IPS-18a (cell line): Measurements from ENCODE around the gene HOXB7.

Experiments used
- H3K27ac ChIP-seq: one replicate; pipeline ENCODE4 v1.5.1; 2013; ENCODE audit warnings: low read length
- H3K27me3 ChIP-seq: one replicate; pipeline ENCODE4 v1.6.1; 2013; ENCODE audit warnings: mild to moderate bottlenecking, low read length; ENCODE audit not compliant: control insufficient read depth, insufficient read depth
- H3K36me3 ChIP-seq: one replicate; pipeline ENCODE4 v1.6.1; 2013; ENCODE audit warnings: low read depth, low read length; ENCODE audit not compliant: control insufficient read depth
- H3K4me1 ChIP-seq: one replicate; pipeline ENCODE4 v1.6.1; 2013; ENCODE audit warnings: low read depth, low read length; ENCODE audit not compliant: control insufficient read depth
- H3K4me3 ChIP-seq: one replicate; pipeline ENCODE4 v1.5.1; 2013; ENCODE audit warnings: low read length
- H3K9ac ChIP-seq: one replicate; pipeline ENCODE4 v1.6.1; 2013; ENCODE audit warnings: mild to moderate bottlenecking, low read length, moderate library complexity
- H3K9me3 ChIP-seq: one replicate; pipeline ENCODE4 v1.6.1; 2013; ENCODE audit warnings: low read depth, low read length; ENCODE audit not compliant: control insufficient read depth

The HOXB7 gene

DNA sequence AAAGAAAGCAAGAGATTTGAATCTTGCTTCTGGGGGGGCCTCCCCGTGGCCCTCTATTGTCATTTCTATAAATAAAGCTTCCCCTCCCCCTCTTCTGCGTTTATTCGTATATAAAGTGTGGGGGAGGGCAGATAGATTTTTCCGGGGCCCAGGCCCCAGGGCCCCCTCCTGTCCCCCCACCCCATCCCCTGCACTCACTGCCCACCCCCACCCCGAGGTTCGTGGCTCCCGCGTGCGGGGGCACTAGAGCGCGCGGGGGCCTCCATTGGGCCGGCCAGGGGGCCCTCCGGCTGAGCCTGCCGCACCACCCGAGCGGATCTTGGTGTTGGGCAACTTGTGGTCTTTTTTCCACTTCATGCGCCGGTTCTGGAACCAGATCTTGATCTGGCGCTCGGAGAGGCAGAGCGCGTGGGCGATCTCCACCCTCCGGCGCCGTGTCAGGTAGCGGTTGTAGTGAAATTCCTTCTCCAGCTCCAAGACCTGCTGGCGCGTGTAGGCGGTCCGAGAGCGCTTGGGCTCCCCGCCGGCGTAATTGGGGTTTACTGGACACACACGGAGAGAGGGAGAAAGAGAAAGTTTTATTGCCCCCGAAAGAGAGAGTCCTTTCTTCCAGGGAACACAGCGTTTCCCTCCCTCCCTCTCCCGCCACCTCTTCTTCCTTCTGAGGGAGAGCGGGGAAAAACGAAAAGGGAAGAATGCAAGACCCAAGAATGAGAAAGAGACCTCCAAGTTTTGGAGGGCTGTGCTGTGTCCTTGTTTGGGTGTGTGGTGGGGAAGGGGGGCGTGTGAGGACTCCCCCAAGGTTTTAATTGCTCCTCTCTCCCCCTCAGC lies 34.1 kb downstream of the HOXB7 start:
- no peak overlapping the region for H3K9ac ChIP-seq
- no peak overlapping the region for H3K4me3 ChIP-seq
- H3K4me1 ChIP-seq, result no peaks in the 10 kb centered on the region

DNA sequence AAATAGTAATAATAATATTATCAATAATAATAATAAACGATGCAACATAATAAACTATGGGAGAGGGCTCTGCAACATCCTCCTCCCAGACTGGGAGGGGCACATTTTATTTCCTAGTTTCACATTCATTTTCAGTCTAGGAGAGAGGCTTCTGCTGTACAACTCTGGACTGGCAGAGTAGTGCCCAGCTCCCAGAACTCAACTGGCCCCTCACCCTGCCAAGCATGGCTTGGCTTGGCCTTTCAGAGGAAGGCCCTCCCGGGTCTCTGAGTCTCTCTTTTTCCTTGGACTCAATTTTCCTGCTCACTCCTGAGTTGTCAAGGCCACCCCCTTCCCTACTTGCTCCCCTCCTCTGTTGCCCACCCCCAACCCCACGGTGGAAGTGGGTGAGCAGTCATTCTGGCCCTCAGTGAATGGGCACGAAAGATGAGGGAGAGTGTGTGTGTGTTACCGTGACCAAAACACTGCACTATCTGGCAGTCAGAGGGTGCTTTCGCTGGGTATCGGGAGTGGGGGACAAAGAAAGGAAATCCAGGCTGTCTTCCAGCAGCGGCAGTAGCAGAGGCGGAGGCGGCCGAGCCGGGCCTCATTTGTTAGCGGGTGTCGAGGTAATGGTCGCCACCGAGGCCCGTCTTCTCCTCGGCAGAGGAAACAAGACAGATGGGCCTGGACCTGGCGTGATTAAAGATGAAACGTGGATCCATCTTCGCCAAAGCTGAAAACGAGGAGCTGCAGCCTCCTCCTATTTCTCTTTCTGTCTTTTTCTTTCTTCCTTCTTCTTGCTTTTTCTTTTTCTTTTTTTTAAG lies 34.9 kb downstream of the HOXB7 start:
- Histone ChIP-seq H3K9ac (no peak overlapping the region), H3K27me3 (peaks cover 100% of the 10 kb centered on the region)

More for the DNA sequence above, 34.1 kb downstream of the HOXB7 start:
- Histone ChIP-seq H3K27ac (no peak overlapping the region), H3K36me3 (no peaks in the 10 kb centered on the region), H3K9me3 (no peaks in the 10 kb centered on the region), H3K27me3 (peaks cover 100% of the 10 kb centered on the region)

DNA sequence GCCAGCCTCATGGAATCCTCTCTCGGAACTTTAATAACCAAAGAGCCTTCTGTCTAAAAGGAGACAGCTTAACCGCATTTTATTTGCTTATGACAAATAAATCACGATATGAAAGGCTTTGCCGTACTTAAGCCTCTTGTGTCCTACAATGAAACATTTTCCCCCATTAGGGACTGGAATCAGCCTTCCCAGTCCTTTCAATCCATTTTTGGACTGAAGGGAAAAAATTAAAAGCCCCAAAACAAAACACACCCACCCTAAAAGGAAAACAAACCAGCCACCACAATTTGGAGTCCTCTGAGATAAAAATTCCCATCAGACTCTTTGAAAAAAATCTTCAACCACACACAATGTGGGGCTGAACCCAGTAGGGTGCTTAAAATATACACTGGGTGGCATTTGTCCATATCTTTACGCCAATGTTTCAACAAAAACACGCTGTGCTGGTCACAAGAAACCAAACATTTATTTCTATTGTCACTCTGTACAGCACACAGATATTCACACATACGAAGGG lies 35.7 kb downstream of the HOXB7 start:
- no peak overlapping the region for H3K4me3 ChIP-seq
- no peak overlapping the region for H3K9ac ChIP-seq
- no peaks in the 10 kb centered on the region for H3K9me3 ChIP-seq
- peaks cover 100% of the 10 kb centered on the region for H3K27me3 ChIP-seq
- no peaks in the 10 kb centered on the region for H3K36me3 ChIP-seq
- H3K4me1 ChIP-seq, result no peaks in the 10 kb centered on the region
- no peak overlapping the region for H3K27ac ChIP-seq

More for the DNA sequence above, 34.9 kb downstream of the HOXB7 start:
- H3K4me3 ChIP-seq, result no peak overlapping the region
- H3K27ac ChIP-seq, result no peak overlapping the region
- H3K9me3 ChIP-seq, result no peaks in the 10 kb centered on the region
- no peaks in the 10 kb centered on the region for H3K4me1 ChIP-seq
- H3K36me3 ChIP-seq, result no peaks in the 10 kb centered on the region

DNA sequence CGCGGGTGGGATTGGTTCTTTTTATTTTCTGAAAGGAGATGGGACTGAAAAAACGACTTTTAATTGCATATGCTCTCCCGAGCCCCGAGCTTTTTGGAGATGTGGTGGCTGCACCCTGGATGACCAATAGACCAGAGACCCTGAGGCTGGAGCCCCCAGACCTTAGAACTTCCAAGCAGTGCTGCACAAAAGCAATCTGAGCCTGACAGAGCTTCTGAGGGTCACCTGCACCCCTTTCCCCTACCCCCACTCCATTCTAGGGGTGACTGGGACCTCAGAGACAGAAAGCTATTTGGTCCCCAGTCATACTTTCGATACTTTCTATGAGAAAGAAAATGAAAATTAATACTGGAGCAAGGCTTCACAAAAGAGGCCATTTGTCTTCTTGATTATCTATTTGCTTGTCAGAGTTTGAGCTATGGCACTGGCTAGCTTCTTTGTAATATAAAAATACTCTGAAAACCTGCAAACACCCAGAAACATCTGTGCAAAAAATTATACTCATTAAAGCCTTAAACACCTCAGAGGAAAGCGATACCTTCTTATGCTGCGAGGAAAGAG lies 36.2 kb downstream of the HOXB7 start:
- Histone ChIP-seq H3K9me3 (no peaks in the 10 kb centered on the region), H3K36me3 (no peaks in the 10 kb centered on the region), H3K4me3 (no peak overlapping the region), H3K27ac (no peak overlapping the region), H3K4me1 (no peaks in the 10 kb centered on the region), H3K9ac (no peak overlapping the region), H3K27me3 (peaks cover 100% of the 10 kb centered on the region)

DNA sequence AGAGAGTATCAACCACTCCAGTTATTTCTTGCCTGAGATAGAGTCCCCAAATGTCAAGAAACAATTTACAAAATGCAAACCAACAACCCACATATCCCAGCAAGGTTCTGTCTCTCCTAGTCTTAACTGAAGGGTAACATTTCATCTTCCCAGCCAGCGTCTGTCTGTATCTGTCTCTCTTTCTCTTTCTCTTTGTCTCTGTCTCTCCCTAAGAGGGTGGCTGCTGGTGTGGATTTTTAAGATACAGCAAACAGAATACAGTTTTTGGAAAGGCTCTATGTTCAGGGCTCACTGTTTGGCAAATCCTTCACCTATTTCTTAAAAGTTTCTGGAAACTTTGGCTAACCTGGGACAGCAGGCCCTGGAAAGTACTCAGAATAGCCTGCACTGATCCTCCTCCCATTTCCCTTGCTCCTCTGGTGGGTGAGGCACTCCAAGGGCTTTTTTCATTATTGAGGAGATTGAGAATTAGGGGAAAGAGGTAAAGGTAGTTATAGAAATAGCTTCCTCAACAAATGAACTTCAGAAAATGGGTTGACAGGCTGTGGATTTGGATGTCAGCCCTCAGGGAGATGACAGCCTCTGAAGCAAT lies 38.9 kb downstream of the HOXB7 start:
- Histone ChIP-seq H3K36me3 (no peaks in the 10 kb centered on the region), H3K4me3 (no peak overlapping the region), H3K4me1 (peaks cover 4% of the 10 kb centered on the region), H3K27ac (no peak overlapping the region), H3K9ac (no peak overlapping the region), H3K9me3 (no peaks in the 10 kb centered on the region), H3K27me3 (peaks cover 100% of the 10 kb centered on the region)

DNA sequence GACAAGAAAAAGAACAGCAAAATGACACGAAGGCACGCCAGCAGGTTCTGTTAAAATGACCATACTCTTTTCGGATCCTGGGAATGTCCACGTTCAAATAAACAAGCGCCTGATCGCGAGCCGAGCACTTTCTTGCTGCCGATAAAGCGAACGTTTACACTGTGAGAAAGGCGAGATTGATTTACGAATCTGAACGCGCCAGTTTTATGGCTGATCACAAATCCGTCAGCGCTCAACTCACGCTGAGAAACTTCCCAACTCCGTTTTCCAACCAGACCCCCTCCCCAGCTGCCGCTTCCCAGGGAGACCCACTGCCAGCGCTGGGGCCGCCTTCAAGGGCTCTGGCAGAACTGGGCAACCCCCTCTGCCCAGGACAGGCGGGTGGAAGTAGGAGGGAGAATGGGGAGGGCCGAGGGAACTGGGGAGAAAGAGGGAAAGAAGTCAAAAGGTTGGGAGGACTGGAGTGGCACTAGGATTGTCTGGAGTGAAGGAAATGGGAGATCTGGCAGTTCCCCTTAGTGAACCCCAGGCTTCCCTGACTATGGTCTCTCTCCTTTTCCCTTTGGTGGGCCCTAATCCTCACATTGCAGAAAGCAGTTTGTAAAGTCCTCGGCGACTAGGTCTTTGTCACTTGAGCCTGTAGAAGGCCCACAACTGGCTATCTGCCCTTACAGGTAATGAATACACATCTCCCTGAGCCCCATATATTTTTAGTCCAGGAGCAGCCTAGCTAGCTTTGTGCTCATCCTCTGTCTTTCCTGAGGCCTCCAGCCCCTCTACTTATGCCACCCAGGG lies 39.6 kb downstream of the HOXB7 start:
- H3K4me1 ChIP-seq, result peaks cover 4% of the 10 kb centered on the region
- H3K4me3 ChIP-seq, result no peak overlapping the region
- H3K9ac ChIP-seq, result no peak overlapping the region
- H3K27me3 ChIP-seq, result peaks cover 100% of the 10 kb centered on the region
- no peaks in the 10 kb centered on the region for H3K9me3 ChIP-seq
- H3K36me3 ChIP-seq, result no peaks in the 10 kb centered on the region
- no peak overlapping the region for H3K27ac ChIP-seq

DNA sequence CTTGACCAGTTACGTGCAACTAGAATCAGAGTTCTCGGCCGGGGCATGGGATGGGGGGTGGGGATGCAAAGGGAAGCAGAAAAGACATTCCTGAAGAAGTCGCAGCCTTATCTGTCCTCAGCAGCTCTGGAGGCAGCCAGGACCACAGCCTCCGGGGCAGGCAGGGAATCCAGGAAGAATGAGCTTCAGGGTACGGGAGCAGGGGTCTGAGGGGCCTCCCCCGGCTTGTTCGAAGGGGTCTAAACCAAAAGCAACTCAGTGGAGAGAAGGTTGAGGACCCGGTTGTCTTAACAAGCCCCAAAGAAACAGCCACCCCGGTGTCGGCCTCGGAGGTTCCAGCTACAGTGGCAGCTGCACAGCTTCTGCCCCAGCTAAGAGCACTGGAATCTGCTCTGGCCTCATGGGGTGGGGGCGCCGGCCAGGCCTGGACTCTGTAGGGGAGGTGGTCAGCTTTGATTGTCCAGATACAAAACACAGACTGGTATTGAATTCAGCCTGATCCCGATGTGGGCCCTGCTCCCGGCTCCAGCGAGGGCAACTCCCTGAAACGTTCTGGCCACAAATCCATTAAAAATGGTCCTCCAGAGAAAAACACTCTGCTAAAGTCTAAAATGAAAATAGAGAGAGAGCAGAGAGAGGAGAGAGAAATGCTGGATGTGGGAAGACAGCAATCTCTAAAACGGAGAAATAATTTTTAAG lies 40.3 kb downstream of the HOXB7 start:
- peaks cover 100% of the 10 kb centered on the region for H3K27me3 ChIP-seq
- no peaks in the 10 kb centered on the region for H3K9me3 ChIP-seq
- no peaks in the 10 kb centered on the region for H3K36me3 ChIP-seq
- peaks cover 4% of the 10 kb centered on the region for H3K4me1 ChIP-seq
- no peak overlapping the region for H3K9ac ChIP-seq
- no peak overlapping the region for H3K27ac ChIP-seq
- H3K4me3 ChIP-seq, result no peak overlapping the region

DNA sequence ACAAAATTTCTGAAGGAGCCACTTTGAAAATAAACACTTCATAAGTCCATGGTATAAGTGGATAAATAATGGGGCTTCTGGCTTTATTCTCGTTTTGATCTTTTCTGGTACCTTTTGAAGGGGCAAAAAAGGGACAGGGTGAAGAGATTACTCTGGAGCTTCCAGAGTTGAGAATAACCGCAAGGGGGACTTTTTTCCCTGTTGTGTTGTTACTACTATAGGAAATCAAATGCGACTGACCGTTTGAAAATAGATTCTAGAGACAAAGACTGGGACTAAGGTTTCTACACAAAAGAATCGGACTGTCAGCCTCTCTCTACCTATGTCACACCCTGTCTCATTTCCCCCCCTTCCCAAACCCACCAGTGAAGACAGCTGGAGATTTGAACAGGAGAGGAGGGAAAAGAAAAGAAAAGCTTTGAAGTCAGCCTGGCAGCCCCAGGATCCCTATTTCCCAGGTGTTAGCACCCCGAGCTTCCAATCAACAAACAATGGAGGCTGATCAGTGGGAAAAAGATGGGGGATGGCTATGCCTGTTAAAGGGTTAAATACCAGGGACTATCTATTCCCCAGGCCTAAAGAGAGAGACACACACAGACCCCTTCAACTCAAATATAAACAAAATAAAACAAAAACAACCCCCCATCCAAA lies 41.0 kb downstream of the HOXB7 start:
- H3K9me3 ChIP-seq, result no peaks in the 10 kb centered on the region
- H3K27ac ChIP-seq, result no peak overlapping the region
- H3K4me3 ChIP-seq, result no peak overlapping the region
- peaks cover 4% of the 10 kb centered on the region for H3K4me1 ChIP-seq
- H3K36me3 ChIP-seq, result no peaks in the 10 kb centered on the region
- no peak overlapping the region for H3K9ac ChIP-seq
- H3K27me3 ChIP-seq, result peaks cover 100% of the 10 kb centered on the region

DNA sequence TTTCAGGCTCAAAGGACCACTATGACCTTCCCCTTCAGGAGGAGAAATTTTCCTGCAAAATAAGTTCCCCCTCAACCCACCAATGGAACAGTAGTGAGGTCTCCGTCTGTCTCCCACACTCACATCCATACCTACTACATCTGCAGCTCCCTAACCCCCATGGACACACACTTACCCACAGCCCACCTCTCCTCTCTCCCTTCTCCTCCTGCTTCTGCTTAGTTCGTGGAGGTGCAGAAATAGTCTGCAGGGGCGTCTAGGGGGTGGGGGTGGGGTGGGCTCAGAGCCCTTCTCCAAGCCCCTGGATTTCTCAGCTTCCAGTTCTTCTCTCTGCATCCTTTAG lies 41.6 kb downstream of the HOXB7 start:
- no peak overlapping the region for H3K4me3 ChIP-seq
- no peak overlapping the region for H3K27ac ChIP-seq
- H3K9me3 ChIP-seq, result no peaks in the 10 kb centered on the region
- peaks cover 4% of the 10 kb centered on the region for H3K4me1 ChIP-seq
- no peaks in the 10 kb centered on the region for H3K36me3 ChIP-seq
- no peak overlapping the region for H3K9ac ChIP-seq
- H3K27me3 ChIP-seq, result peaks cover 100% of the 10 kb centered on the region
